Measurements from ENCODE around the gene DGKD.

DGKD gene

DNA sequence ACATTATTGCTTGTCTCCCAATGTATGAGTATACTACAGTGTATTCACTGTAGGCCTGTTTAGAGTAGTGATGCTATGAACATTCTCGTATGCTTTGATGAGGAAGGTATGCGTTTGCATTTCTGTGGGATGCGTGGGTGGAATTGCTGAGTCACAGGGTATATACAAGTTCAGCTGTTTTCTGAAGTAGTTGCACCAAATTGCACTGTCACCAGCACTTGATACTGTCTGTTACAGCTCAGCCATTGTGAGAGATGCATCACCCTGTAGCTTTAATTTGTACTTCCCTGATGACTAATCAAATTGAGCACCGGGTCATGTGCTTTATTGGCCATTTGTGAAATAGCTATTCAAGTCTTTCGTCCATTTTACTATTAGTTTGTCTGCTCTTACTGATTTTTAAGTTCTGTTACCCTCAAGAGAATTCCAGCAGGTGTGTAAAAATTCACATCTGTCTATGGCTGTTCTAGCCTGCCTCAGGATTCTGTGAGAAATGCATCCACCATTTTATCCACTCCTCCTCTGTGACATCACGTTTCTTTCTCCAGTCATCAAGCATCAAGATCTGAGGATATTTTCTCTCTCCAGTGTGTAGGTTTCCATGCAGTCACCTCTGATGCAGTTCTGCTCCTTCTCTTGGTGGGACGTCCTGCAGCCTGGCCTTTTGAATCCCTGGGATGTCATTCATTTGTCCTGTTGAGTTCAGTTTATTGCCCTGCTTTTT, 72.5 kb downstream of the DGKD start:
- no peak for DNase-seq (ENCODE audit: low read depth in 2 of 2, low spot score in 1 of 2)

DNA sequence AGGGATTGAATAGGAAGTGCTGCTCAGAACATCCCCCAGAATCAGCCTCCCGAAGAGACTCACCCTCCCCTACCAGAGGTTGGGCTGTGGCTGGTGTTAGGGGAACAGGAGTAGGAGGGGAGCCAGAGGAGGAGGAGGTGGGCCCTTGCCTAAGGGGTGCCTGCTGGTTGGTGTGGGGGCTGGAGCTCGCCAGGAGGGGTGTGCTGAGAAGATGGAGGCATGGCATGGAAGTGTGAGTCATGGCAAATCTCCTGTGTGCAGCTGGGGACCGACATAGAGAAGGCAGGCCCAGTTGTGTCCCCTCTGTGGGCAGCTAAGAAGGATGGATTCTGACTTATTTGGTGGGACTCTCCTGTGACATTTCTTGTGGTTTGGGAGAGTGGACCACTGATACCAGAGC, 73.7 kb downstream of the DGKD start:
- DNase-seq (ENCODE audit: low read depth in 2 of 2, low spot score in 1 of 2) = no peak

DNA sequence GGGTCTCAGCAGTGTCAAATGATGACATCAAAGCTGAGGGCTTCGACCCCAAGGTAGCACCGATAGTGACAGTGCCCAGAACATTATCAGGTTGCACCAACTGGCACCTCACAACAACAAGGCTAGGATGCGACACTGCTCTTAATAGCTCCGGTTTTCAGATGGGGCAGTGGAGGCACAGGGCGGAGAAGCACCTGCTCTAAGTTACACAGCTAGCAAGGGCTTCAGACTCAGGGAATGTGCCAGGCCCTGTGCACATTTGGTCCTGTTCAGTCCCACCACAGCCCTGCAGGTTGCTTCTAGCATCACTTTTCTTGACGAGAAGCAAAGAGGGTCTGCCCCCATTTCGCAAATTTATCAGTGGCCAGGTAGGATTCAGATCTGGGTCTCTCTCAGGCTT, 74.1 kb downstream of the DGKD start:
- no peak for DNase-seq (ENCODE audit: low read depth in 2 of 2, low spot score in 1 of 2)

DNA sequence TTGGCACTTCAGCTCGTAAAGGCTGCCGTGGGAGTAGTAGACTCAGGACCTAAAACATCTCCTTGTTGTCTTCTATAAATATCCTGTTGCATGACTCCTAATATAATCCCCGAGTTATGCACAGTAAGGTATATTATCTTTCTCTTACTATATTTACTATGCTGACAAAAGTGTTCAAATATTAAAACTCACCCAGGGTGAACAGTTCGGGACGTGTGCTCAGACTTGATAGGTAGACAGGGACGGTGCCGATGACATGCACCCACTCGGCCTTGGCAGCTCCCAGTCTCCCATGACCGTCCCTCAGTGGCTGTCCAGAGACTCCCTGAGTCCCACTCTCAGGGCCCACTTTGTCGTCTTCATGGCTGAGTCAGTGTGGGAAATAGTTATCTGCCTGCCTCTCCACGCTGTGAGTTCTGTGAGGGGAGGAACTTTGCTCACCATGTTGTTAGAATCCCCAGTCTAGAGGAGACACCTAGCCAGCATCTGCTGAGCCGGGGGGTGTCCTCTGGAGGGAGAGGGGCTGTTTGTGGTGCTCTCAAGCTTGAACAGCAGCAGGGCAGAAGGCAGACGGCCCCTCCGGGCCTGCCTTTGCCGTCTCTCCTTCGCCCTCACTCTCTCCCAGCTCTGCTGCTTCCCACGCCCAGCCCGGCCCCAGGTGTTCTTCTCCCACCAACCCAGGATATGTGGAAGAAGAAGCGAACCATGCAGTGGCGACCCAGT, 75.0 kb downstream of the DGKD start:
- DNase-seq (ENCODE audit: low read depth in 2 of 2, low spot score in 1 of 2) = no peak

DNA sequence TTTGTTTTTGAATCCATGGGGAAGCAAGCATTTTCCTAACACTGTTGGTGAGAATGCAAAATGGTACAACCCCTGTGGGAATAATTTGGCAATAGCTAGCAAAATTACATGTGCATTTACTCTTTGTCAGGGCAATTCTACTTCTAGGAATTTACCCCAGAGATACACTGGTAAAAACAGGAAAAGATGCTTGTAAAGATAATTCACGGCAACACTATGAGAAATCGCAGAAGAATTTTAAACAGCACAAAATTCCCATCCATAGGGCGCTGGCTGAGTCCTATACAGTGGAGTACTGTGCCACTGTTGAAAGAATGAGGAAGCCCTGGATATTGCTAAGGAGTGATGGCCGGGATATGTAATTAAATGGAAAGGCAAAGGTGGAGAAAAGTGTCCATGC, 75.8 kb downstream of the DGKD start:
- no peak for DNase-seq (ENCODE audit: low read depth in 2 of 2, low spot score in 1 of 2)

DNA sequence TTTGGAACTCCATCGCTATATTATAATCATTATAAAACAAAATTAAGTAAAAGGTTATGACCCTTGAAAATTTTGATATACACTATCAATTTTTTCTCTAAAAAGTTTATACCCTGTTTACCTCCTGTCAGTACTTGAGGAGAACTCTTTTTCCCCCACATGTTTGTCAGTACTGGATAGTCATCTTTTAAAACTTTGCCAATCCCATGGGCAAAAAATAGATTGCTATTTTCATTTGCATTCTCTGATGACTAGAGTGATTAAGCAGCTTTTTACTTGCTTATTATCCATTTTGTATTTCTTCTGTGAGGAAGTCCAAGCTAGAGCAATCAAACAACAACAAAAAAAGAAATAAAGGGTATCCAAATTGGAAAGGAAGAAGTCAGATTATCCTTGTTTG, 76.4 kb downstream of the DGKD start:
- DNase-seq (ENCODE audit: low read depth in 2 of 2, low spot score in 1 of 2) = no peak

DNA sequence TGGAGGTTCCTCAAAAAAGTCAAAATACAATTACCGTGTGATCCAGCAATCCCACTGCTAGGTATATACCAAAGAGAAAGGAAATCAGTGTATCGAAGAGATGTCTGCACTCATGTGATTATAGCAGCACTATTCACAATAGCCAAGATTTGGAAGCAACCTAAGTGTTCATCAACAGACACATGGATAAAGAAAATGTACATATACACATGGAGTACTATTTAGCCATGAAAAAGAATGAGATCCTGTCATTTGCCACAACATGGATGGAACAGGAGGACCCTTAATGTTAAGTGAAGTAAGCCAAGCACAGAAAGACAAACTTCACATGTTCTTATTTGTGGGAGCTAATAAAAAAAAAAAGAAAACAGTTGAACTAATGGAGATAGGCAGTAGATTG, 78.7 kb downstream of the DGKD start:
- no peak for DNase-seq (ENCODE audit: low read depth in 2 of 2, low spot score in 1 of 2)

DNA sequence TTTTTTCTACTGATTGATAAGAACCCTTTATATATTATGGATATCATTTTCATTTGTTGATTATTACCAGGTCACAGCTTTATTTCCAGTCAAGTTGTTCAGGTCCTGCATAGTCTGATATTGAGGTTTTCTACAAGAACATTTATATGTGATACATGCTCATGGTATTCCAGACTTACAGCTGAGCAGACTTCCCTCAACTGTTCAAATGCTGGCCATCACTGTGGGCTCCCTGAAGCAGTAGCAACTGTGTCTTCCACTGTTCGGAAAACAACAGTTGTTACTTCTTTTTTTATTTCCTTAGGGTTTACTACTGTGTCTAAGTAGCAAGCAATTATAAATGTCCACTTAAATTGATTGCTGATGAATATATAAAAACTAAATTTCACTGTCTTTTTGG, 79.5 kb downstream of the DGKD start:
- DNase-seq (ENCODE audit: low read depth in 2 of 2, low spot score in 1 of 2) = no peak

DNA sequence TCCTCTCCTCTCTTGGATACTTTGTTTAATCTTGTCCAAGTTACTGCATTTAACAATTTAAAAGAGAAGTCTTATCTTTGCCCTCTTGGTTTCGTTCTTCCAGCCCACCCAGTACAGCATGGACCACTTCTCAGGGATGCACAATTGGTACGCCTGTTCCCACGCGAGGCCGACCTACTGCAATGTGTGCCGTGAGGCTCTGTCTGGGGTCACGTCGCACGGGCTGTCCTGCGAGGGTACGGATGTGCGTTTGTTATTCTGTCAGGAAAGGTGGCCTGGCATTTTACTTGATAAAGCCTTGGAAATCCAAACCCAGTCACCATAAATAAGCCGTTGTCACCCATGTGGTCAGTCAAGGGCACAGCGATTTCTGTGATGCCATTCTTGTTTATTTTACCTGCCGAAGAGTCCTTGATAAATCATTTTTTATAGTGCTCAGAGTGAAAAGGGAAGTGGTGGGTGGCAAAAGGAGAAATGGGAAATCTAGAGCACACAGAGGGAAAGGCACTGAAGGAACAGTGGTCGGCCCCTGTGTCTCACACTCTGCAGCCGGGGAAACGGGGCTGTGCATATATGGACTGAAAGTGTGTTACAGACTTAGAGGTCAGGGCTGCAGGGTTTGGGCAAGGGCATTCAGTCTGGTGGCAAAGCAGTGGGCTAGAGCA, 80.5 kb downstream of the DGKD start:
- no peak for DNase-seq (ENCODE audit: low read depth in 2 of 2, low spot score in 1 of 2)

DNA sequence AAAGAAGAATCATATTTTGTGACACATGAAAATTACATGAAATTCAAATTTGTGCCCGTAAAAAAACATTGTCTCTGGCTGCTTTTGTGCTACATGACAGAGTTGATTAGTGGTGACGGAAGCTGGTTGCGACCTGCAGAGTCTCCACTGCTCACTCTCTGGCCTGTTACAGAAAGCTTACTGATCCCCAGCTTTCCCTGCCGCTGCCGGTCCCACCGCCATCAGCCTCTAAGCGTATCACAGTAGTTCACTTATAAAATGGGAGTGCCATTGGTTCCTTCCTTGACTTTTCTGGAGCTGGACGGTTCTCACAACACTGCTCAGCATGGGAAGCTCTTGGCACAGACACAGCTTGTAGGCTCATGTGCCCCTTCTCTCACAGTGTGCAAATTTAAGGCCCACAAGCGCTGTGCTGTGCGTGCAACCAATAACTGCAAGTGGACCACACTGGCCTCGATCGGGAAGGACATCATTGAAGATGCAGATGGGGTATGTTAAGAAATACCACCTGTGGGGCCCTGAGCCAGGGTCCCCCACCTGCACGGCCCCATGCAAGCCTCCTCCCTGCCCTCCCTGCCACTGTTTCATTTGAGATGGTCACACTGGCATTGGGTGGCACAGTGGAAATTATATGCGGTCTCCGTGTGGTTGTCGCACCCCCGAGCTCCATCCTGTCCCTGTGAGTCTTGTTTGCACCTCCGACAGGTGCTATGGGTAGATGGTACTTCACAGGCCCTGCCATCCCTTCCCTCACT, 81.3 kb downstream of the DGKD start:
- DNase-seq (ENCODE audit: low read depth in 2 of 2, low spot score in 1 of 2) = no peak

DNA sequence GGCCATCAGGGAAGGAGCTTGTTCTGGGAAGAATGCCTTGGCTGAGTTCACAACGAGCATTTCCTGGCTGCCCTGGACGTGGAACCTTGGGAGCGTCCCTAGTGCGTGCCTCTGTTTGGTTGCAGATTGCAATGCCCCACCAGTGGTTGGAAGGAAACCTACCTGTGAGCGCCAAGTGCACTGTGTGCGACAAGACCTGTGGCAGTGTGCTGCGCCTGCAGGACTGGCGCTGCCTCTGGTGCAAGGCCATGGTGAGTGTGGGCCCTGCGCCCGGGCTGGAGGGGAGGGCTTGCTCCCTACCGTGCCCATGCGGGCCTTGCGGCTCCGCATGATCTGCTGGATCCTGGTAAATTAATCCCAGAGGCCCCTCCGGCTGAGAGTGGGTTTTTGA, 81.9 kb downstream of the DGKD start:
- no peak for DNase-seq (ENCODE audit: low read depth in 2 of 2, low spot score in 1 of 2)

DNA sequence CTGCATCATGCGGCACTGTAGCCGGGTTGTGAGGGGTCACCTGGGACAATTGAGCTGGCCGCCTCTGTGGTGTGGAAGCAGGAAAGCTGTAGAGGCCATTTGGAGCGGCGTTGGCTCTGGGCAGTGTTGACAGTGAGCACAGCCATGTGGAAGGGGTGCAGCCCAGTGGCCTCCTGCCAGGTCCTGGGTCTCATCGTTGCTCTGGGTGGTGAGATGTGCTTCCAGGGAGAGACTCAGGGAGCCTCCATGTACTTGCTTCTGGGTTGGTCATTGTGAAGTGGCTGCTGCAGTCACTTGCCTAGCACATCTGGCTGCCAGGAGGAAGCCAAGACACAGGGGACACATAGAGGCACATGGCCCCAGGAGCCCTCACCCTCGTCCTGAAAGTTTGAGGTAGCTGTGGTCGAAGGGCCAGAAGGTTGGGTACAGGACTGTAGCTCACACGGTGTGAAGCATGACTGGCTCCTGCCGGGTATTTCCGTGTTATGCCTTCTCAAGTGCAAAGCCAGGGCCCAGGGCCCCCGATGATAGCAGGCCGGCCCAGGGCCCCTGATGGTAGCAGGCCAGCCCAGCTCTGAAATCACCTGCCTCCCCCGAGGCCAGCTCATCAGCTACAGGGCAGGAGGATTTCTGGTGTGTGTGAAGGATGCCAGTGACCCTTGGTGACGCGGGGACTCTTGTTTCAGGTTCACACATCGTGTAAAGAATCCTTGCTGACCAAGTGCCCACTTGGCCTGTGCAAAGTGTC, 82.6 kb downstream of the DGKD start:
- DNase-seq (ENCODE audit: low read depth in 2 of 2, low spot score in 1 of 2) = no peak

DNA sequence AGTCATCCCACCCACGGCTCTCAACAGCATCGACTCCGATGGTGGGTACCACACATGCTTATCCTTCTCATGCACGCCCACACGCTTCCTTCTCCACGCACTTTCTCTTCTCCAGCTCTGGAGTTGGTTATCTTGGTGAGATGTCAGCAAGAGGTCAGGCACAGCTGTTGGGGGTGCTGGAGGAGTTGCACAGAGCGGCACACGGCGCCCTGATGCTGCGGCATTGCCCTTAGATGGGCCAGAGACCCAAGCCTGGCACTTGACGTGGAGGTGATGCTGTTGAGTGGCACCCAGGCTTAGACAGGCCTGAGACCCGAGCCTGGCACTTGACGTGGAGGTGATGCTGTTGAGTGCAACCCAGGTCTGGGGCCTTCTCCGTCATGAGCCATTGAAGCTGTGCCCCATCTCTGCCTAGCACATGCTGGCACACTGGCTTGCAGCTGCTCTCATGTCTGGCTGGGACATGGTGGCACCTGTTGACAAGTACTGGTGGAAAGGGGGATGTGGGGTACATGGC, 83.2 kb downstream of the DGKD start:
- no peak for DNase-seq (ENCODE audit: low read depth in 2 of 2, low spot score in 1 of 2)

DNA sequence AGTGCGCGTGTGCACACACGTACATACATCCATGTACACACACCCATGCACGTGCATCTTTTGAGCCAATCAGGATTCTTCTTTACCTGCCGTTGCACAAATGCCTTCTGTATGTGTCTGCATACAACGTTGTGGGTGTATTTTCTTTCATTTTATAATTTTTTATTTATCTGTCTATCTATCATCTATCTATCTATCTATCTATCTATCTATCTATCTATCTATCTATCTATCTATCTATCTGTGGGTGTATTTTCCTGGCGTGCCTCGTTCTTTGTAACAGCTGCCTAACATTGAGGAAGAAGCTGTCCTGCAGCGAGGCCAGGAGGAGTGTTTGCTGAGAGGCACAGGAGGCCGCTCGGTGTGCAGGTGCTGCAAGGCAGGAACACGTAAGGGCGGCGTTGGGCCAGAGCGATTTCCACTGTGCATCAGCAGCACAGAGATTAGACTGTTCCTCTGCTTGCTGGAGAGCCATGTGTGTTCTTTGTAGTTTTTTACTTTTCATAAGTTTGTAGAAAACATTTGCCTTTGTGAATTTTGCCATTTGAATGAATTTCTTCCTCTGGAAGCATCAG, 84.4 kb downstream of the DGKD start:
- no peak for DNase-seq (ENCODE audit: low read depth in 2 of 2, low spot score in 1 of 2)

DNA sequence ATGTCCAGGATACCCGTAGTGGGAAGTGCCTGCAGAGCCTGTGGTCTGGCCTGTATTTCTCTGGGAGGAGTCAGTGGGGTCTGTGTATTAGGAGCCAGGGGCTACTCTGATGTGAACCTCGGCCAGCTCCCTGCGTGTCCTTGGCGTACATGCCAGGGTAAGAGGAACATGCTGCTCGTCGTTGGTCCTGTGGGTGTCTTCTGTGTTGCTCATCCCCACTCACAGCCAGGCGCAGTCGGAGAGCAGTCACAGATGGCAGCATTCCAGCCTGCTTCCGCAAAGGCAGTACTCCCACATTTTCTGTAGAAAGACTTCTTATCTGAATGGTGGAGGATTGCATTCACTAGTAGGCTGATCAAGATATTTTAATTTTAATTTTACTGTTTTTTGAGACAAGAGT, 84.9 kb downstream of the DGKD start:
- no peak for DNase-seq (ENCODE audit: low read depth in 2 of 2, low spot score in 1 of 2)

DNA sequence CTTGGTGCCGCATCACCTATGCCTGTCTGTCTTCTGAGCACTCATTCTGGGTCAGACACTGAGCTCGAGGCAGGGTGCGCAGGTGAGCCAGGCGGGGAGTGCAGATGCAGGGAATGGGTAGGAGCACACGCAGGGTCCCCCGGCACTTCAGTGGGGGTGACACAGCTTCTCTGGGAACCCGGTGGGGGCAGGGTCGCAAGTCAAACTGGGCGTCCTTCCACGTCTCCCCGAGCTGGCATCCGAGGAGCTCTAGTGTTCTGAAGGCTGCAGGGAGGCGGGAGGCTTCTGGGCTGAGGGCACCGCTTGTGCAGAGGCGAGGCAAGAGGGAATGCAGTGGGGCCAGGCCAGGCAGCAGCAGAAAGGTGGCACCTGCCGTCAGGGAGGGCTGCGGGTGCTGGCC, 86.0 kb downstream of the DGKD start:
- DNase-seq (ENCODE audit: low read depth in 2 of 2, low spot score in 1 of 2) = no peak

DNA sequence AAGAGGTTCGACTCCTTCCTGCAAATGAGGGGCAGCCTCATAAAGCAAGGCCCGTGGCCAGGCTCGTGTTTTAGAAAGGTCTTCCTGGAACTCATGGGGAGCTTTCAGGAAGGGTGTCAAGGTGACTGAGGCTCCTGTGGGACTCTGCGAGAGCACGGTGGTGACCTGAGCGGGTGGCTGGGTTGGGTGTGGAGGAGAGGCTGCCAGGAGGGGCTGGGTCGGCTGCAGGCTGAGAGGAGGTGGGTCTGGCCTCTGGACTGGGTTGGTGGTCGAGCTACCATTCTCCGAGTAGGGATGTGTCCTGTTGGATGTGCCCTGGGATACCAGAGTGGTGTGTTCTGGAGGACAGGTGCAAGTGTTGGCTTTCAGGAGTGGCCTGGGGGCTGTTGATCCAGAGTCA, 86.4 kb downstream of the DGKD start:
- DNase-seq (ENCODE audit: low read depth in 2 of 2, low spot score in 1 of 2) = no peak

DNA sequence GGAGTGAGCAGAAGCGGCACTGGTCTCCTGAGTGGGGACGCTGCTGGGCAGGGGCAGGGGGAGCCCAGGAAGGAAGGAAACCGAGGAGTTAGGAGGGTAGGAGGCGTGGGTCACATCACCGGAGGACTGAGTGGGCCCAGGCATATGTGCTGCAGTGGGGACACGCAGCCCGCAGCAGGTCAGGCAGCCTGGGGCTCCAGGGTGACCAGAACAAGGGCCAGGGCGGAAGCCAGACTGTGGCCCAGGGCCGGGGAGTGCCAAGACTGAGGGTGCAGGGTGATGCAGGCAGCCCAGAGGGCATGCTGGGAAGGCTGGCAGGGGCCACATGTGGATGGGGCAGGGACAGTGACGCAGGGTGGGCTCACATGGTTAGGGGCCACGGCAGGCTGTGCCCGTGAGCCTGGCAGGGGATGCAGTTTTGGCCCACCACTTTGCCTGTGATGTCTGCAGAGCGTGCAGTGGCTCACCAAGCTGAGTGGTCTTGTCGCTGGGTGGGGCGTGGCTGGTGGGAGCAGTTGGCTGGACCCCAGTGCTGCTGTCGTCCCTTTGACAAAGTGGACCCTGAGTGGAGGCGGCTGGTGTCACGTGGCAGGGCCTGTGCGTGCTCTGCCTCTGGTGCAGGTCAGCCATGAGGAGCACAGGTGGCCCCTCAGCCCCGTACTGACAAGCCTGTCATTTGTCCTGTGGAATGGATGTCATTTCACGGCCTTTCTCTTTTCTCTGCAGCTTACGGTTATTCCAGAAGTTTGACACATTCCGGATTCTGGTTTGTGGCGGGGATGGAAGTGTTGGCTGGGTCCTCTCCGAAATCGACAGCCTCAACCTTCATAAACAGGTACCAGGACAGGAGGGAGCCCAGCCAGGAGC, 87.1 kb downstream of the DGKD start:
- no peak for DNase-seq (ENCODE audit: low read depth in 2 of 2, low spot score in 1 of 2)

DNA sequence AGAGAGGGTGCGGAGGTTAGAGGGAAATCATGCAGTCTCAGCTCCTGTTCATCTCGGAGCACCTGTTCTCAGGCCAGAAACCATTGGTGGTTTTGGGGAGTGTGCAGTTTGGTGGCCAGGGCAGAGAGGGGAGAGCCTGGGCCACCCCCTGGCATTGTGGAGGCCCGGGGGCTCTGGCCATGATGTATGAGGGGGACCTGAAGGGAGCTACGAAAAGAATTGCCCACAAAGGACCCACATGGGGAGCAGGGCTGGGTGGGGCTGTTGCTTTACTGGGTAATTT, 87.7 kb downstream of the DGKD start:
- DNase-seq (ENCODE audit: low read depth in 2 of 2, low spot score in 1 of 2) = no peak

Measured in stimulated activated CD8-positive, alpha-beta memory T cell treated with anti-CD3 and anti-CD28 coated beads, Interleukin-4, amount 100 ng/mL, for 1 hour (primary cell).